GM10847 (cell line): ENCODE data around the gene MYL6B.

ENCODE experiments used
- POLR2A ChIP-seq: IDR thresholded peaks from 2 replicates; pipeline ENCODE4 v1.6.1; 2011; ENCODE audit not compliant: insufficient read length; ENCODE audit errors: extremely low read depth

The MYL6B gene

DNA sequence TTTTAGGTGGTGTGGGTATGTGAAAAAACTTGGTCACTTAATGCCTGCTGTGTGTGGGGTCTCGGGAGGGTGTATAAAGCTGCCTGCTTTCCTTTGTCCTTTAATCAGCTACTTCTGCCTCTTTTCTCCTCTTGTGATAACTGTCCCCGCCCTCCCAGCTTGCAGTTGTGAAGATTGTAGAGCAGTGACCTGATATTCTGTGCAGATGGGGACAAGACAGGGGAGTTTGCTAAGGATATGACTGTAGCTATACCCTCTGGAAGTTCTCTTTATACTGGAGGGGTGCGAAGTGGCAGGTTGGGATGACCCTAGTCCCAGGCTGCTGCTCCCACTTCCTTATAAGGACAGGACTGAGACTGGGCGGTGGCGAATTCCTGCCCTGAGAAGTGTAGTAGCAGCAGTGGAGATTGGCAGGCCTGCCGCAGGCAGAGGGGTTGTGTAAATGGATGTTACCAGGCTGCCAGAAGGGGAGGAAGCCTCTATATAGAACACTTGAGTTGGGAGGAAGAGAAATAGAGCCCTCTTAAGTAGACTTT, 6.6 kb downstream of the MYL6B start:
- no peak for TF ChIP-seq POLR2A

DNA sequence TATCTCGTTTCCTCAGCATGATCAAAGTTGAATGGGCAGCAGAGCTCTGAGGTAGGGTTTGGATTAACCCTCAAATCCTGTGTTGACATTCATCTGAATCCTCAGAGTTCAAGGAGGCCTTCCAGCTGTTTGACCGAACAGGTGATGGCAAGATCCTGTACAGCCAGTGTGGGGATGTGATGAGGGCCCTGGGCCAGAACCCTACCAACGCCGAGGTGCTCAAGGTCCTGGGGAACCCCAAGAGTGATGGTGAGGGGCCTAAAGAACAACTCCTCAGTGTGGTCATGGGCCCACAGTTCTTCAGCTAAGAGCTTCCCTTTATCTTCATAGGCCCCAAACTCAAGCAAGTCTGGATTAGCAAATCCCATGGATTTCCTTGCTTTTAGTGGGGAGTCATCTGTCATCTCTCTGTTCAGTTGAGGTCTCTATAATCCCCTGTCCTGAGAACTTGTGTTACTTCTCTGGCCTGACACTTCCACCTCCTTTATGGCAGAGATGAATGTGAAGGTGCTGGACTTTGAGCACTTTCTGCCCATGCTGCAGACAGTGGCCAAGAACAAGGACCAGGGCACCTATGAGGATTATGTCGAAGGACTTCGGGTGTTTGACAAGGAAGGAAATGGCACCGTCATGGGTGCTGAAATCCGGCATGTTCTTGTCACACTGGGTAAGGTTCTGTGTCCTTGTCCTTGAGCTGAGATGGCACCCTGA, 7.2 kb downstream of the MYL6B start:
- TF ChIP-seq POLR2A, result no peak

DNA sequence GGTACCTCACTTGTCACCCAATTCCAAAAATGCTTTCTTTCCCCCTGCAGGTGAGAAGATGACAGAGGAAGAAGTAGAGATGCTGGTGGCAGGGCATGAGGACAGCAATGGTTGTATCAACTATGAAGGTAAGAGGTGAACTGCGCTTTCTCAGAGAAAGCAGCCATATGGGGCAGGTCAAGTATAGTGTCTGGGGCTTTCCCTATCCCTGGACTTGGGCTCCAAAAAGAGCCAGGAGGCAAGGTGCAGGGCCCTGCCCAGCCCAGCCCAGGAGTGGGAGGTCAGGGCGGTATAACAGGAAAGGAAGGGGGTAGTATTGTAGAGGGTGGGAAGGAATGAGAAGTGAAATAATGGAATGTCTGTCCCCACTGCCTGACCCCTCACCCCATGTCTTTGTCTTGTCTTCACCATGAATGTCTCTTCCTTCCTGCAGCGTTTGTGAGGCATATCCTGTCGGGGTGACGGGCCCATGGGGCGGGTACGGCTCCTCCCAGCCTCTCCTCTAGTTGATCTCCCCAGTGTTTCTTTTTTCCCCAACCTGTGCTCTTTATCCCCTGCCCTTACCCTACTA, 7.9 kb downstream of the MYL6B start:
- TF ChIP-seq POLR2A, result peak; percentile 21

DNA sequence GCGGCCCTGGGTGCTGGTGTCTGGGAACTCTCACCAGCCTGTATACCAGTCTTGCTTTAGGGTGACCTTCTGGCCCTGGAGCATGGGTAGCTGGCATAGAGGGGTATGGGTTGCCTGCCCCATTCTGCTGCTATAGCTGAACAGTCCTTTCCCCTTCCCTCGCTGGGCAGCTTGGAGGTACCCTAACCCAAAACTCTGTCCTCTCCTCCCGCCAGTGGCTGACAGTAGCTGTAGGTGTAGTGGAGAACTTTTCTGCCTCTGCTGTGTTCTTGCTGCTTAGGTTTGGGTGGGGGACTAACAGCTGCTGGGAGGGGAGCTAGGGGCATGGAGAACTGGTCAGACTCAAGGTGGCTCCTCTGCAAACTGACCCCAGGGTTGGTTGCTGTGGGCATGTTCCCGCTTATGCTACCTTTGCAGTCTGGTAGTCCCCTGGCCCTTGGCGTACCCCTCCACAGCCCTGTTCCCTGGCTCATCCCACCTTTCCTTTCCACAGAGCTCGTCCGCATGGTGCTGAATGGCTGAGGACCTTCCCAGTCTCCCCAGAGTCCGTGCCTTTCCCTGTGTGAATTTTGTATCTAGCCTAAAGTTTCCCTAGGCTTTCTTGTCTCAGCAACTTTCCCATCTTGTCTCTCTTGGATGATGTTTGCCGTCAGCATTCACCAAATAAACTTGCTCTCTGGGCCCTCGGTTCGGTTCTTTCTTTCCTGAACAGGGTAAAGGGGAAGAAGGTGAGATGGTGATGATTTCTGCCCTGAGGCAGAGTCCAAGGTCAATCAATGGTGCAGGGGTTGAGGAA, 8.7 kb downstream of the MYL6B start:
- TF ChIP-seq POLR2A, result no peak

DNA sequence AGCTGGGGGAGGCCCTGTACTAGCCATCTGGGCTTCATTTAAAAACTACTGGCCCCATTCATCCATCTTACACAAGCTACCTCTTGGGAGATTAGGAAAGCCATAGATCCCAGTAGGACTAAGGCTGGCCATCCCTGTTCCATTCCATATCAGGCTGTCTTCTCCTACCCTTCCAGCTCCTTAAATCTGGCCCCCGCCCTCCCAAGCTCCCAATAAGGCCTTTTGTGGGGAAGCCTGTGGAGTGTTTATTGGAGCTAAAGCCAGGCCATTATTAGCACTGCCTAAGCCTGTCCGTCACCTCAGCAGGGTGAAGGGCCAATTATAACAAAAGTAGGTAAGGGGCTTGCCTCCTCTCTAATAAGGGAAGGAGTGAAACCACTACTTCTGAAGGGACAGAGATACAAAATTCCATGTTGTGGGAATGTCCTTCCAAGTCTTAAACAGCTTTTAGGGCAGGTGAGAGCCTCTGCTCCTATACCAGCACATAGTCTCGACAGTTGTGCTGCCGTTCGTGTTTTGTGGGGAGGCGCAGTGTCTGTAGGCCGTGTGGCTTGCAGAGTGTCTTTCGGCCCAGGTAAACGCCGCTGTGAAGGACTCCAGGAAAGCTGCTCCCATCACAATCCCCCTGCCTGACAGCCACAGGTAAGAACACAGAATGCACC, 9.4 kb downstream of the MYL6B start:
- TF ChIP-seq POLR2A, result no peak

DNA sequence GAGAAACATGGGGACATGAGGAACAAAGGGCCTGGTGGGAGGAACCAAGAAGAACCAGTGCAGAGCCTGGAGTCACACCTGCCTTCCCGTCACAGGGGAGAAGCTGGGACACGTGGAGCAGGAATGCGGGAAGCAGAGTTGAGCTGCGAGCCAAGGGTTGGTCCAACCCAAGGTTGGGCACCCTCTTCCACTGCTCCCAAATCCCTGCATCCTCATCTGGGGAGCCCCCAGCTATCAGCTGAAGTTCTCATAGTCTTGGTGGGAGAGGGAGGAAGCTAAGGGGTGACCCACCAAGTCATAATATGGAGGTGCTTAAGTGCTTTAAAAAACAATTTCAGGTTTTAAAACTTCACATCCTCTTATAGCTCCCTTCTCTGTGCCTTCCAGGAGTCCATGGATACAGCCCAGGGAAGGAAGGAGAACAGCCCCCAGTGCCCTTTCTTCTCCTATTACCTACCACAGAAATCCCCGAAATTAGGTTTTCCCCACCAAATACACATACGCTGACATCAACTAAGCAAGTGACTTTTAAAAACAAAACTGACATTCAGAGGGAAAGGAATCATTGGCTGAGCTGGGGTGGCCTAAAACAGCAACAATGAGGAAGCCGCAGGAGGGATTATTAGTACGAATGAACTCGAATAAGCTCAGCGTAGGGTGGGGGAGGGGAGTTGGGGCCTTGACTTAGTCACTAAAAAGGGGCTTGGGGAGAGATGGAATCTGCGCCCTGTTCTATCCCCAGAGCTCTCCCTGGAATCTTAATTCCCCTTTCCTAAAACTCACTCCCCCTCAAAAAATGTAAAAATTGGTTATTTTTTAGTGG, 10.3 kb downstream of the MYL6B start:
- no peak for TF ChIP-seq POLR2A

DNA sequence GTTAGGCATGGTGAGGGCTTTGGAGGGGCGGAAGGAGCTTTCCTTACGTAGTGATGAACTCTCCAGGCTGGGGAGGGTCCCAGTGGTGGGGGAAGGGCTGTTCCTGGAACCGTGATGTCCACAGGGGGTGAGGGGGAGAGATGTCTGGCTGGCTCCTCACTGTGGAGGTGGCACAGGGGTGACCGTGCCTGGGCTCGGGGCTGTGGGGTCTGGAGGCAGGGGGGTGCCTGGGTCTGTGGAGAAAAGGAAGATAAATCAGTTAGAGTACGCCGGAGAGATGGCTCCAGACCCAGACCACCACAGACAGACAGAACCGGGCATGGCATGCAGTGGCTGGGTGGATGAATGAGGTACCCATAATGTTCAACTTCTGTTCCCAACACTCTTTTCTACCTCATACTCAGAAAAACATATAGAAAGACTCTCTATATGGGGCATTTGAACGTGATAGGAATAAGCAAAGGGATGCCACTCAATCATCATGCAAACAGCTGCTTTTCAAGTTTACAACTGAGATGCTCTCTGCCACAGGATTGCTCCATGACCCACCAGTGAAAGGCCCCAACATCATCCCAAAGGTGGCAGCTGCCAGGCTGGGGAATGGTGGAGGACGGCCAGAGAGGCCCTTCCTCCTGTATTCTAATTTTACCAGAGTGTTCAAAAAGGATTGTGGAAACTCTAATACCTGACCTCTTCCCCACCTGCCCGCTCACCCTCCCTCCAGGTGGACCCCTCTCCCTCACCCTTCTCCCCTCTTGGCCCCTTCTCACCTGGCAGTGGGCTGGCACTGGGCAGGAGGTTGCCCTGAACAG, 11.4 kb downstream of the MYL6B start:
- no peak for TF ChIP-seq POLR2A

DNA sequence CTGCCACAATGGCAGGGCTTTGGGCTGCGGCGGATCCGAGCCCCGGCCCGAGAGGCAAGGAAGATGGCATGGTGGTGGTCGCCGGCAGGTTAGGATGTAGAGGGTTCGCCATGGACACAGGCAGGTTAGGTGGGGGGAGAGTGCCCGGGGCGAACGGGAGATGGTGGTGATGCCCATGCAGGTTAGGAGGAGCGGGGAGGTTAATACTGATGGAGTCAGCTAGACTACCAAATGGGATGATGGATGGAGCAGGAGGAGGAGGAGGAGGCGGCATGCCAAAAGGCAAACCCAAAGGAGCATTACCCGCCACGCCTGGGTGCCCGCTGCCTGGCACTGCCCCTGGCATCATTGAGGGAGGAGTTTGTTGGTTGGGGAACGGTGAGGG, 11.9 kb downstream of the MYL6B start:
- TF ChIP-seq POLR2A, result no peak

DNA sequence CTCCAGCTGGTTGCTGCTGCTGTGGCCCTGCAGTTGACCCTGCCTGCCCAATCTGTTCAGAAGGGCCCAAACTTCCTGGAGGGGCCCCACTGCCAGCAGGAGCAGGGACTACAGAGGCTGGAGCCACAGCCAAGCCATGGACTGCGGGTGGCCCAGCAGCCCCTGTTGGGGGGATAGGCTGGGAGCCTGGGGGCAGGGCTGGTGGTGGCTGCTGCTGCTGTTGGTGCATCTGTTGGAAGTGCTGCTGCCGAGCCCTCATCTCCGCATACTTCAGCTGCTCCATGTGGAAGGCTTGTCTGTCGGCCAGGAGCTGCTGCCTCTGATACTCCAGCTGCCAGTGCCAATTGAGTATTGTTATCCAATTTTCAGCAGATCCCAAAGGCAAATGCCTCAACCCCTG, 13.0 kb downstream of the MYL6B start:
- TF ChIP-seq POLR2A, result no peak

DNA sequence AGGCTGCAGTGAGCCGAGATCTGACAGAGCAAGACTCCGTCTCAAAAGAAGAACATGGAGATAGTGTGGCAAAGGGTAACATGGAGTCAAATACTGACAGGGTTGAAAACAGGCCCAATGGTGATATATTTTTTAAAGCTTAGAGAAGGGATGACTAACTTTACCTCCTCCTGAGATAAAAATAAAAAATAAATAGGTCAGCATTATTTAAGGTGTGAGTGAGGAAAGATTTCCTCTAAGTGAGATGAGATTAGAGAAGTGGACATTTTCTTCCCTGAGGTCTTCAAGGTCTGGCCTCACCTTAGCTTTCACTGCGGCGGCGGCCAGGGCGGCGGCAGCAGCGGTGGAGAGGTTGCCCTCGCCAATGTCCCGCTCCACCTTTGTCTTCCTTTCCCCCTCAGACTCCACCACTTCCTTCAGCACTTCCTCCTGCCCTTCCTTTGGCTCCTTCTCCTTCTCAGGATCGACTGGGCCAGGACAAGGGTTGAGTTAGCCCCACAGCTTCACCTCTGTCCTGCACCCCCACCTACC, 16.9 kb downstream of the MYL6B start:
- no peak for TF ChIP-seq POLR2A

DNA sequence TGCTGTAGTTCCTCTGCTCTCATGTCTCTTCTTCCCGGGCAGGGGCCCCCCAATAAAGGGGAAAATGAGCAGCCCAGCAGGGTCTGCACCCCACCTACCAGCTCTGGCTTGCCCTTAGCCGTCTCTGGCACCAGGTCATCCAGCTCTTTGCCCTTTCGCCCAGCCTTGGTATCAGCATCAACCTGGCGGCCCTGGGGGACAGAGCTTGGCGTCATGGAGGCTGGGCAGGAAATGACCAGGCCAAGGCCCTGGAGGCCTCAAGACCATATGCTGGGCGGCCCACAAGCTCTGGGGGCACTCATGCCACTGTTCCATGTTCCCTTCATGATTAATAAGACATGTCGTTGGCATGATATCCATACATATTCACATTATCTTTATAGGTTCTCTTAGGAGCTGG, 20.5 kb downstream of the MYL6B start:
- no peak for TF ChIP-seq POLR2A

DNA sequence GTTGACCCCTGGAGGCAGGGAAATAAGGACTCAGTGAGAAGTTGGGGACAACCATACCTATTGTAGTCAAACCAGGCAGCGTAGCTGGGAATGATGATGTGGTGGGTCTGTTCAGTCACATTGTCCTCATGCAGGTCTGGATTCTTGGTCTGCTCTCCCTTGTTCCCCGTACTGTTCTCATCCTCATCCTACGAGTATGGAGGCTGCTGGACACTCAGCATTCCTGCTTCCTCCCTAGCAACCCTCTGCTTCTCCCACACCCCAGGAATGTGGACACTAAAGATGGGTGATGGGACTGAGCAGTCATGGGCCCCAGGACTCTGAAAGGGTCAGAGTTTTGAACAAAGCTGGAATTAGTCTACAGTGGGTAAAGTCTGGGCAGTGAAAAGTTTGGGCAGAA, 26.0 kb downstream of the MYL6B start:
- TF ChIP-seq POLR2A, result no peak

DNA sequence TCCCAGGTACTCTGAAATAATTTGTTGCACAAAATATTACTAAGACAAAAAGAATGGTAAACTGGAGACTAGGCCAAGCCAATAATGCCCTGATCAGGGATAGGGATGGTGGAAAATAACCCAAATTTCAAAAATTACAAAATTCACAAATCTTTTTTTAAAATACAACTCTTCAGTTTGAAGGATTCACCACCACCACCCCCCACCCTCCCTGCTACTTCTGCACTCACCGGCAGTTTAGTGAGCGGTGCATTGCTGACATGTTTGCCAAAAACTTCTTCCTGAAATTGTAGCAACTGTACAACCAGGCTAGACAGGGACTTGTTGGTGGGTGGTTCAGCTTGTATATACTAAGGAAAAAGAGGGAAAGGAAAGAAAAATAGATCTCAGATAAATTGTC, 34.6 kb downstream of the MYL6B start:
- TF ChIP-seq POLR2A, result no peak
